Duodenal mucosa (tissue), 2 donors: Measurements from ENCODE around the gene DBNL.
A peak's percentile ranks its signal among the peaks of the same experiment; 100 is the strongest.

Source experiments
- H3K27ac ChIP-seq: one replicate; pipeline ENCODE4 v1.7.0; 2013; ENCODE audit warnings: low read depth, low read length
- H3K27me3 ChIP-seq, 2 donors: one replicate each; pipeline ENCODE4 v1.7.0; 2013; ENCODE audit warnings: low read length in 2 of 2, control low read depth in 1 of 2; ENCODE audit not compliant: insufficient read depth in 2 of 2, control insufficient read depth in 1 of 2
- H3K36me3 ChIP-seq, 2 donors: one replicate each; pipeline ENCODE4 v1.7.0; 2013; ENCODE audit warnings: low read length in 2 of 2, control low read depth in 1 of 2; ENCODE audit not compliant: insufficient read depth in 2 of 2, control insufficient read depth in 1 of 2
- H3K4me1 ChIP-seq, 2 donors: one replicate each; pipeline ENCODE4 v1.7.0; 2013; ENCODE audit warnings: low read length in 2 of 2, control low read depth in 1 of 2; ENCODE audit not compliant: insufficient read depth in 2 of 2, control insufficient read depth in 1 of 2
- H3K4me3 ChIP-seq, 2 donors: one replicate each; pipeline ENCODE4 v1.7.0; 2013; ENCODE audit warnings: low read length in 2 of 2, low read depth in 1 of 2
- H3K9ac ChIP-seq, 2 donors: one replicate each; pipeline ENCODE4 v1.7.0; 2013; ENCODE audit warnings: low read length in 2 of 2, low read depth in 1 of 2
- H3K9me3 ChIP-seq, 2 donors: one replicate each; pipeline ENCODE4 v1.7.0; 2013; ENCODE audit warnings: low read length in 2 of 2, control low read depth in 1 of 2; ENCODE audit not compliant: control insufficient read depth in 1 of 2

Gene DBNL

GRCh38 chr7:44077061-44077460, 32.6 kb downstream of the DBNL start:
- Histone ChIP-seq H3K4me3 (no peak overlapping the region), H3K36me3 (peaks cover 31 to 78% of the 10 kb centered on the region in 2 donors), H3K27me3 (no peaks in the 10 kb centered on the region), H3K4me1 (peaks cover 38 to 44% of the 10 kb centered on the region in 2 donors), H3K27ac (no peak overlapping the region), H3K9me3 (no peaks in the 10 kb centered on the region), H3K9ac (no peak overlapping the region)

- H3K27me3 ChIP-seq: no peaks in the 10 kb centered on the region
- no peak overlapping the region for H3K27ac ChIP-seq
- no peak overlapping the region for H3K9ac ChIP-seq
- peaks cover 32 to 38% of the 10 kb centered on the region in 2 donors for H3K4me1 ChIP-seq
- H3K9me3 ChIP-seq: no peaks in the 10 kb centered on the region
- H3K4me3 ChIP-seq: no peak overlapping the region
- H3K36me3 ChIP-seq: peaks cover 29 to 77% of the 10 kb centered on the region in 2 donors
Observed at GRCh38 chr7:44077681-44078091, 33.2 kb downstream of the DBNL start.

GRCh38 chr7:44078521-44078920, 34.0 kb downstream of the DBNL start:
- peaks cover 22 to 68% of the 10 kb centered on the region in 2 donors for H3K36me3 ChIP-seq
- no peak overlapping the region for H3K9ac ChIP-seq
- peaks cover 23 to 29% of the 10 kb centered on the region in 2 donors for H3K4me1 ChIP-seq
- H3K4me3 ChIP-seq: no peak overlapping the region
- no peak overlapping the region for H3K27ac ChIP-seq
- no peaks in the 10 kb centered on the region for H3K9me3 ChIP-seq
- no peaks in the 10 kb centered on the region for H3K27me3 ChIP-seq

GRCh38 chr7:44079331-44080021, 35.0 kb downstream of the DBNL start:
- H3K36me3 ChIP-seq: peaks cover 22 to 60% of the 10 kb centered on the region in 2 donors
- no peak overlapping the region for H3K27ac ChIP-seq
- H3K4me3 ChIP-seq: no peak overlapping the region
- peaks cover 18 to 20% of the 10 kb centered on the region in 2 donors for H3K4me1 ChIP-seq
- H3K27me3 ChIP-seq: no peaks in the 10 kb centered on the region
- no peak overlapping the region for H3K9ac ChIP-seq
- H3K9me3 ChIP-seq: no peaks in the 10 kb centered on the region

GRCh38 chr7:44080118-44080517, 35.6 kb downstream of the DBNL start:
- H3K36me3 ChIP-seq: peaks cover 22 to 57% of the 10 kb centered on the region in 2 donors
- H3K4me1 ChIP-seq: peaks cover 18 to 20% of the 10 kb centered on the region in 2 donors
- H3K27ac ChIP-seq: no peak overlapping the region

GRCh38 chr7:44080686-44081265, 36.3 kb downstream of the DBNL start:
- Histone ChIP-seq H3K9me3 (no peaks in the 10 kb centered on the region), H3K4me1 (peaks cover 18 to 20% of the 10 kb centered on the region in 2 donors), H3K36me3 (peaks cover 22 to 51% of the 10 kb centered on the region in 2 donors), H3K27me3 (no peaks in the 10 kb centered on the region), H3K27ac (no peak overlapping the region), H3K4me3 (peak overlapping the region; percentile 78 to 86), H3K9ac (peak overlapping the region in 1 of 2 donors; percentile 69)

More at GRCh38 chr7:44080118-44080517, 35.6 kb downstream of the DBNL start:
- Histone ChIP-seq H3K4me3 (no peak overlapping the region), H3K27me3 (no peaks in the 10 kb centered on the region), H3K9ac (no peak overlapping the region), H3K9me3 (no peaks in the 10 kb centered on the region)

GRCh38 chr7:44081266-44081748, 36.8 kb downstream of the DBNL start:
- Histone ChIP-seq H3K9me3 (no peaks in the 10 kb centered on the region), H3K9ac (peak overlapping the region in 1 of 2 donors; percentile 69), H3K27me3 (no peaks in the 10 kb centered on the region), H3K27ac (no peak overlapping the region), H3K4me1 (peaks cover 13 to 16% of the 10 kb centered on the region in 2 donors), H3K36me3 (peaks cover 22 to 45% of the 10 kb centered on the region in 2 donors), H3K4me3 (peak overlapping the region; percentile 78 to 86)

- peak overlapping the region; percentile 58 to 67 for H3K9ac ChIP-seq
- peak overlapping the region; percentile 72 for H3K4me3 ChIP-seq
- H3K36me3 ChIP-seq: peaks cover 22 to 32% of the 10 kb centered on the region in 2 donors
- no peaks in the 10 kb centered on the region for H3K9me3 ChIP-seq
- H3K27me3 ChIP-seq: no peaks in the 10 kb centered on the region
- H3K4me1 ChIP-seq: peaks cover 12 to 13% of the 10 kb centered on the region in 2 donors
- peak overlapping the region; percentile 82 for H3K27ac ChIP-seq
Observed at GRCh38 chr7:44082541-44083207, 38.2 kb downstream of the DBNL start.

- H3K27ac ChIP-seq: no peak overlapping the region
- peaks cover 13 to 20% of the 10 kb centered on the region in 2 donors for H3K36me3 ChIP-seq
- no peak overlapping the region for H3K4me3 ChIP-seq
- peaks cover 17% of the 10 kb centered on the region in 2 donors for H3K4me1 ChIP-seq
- H3K9me3 ChIP-seq: no peaks in the 10 kb centered on the region
- no peak overlapping the region for H3K9ac ChIP-seq
- no peaks in the 10 kb centered on the region for H3K27me3 ChIP-seq
Observed at GRCh38 chr7:44083796-44084195, 39.3 kb downstream of the DBNL start.

- Histone ChIP-seq H3K9me3 (no peaks in the 10 kb centered on the region), H3K36me3 (peaks cover 7 to 11% of the 10 kb centered on the region in 2 donors), H3K27me3 (no peaks in the 10 kb centered on the region), H3K27ac (no peak overlapping the region), H3K4me1 (peaks cover 17% of the 10 kb centered on the region in 2 donors), H3K9ac (no peak overlapping the region), H3K4me3 (no peak overlapping the region)
Observed at GRCh38 chr7:44084701-44085100, 40.2 kb downstream of the DBNL start.
